ENCODE data around the gene CA4.

CA4 gene

DNA sequence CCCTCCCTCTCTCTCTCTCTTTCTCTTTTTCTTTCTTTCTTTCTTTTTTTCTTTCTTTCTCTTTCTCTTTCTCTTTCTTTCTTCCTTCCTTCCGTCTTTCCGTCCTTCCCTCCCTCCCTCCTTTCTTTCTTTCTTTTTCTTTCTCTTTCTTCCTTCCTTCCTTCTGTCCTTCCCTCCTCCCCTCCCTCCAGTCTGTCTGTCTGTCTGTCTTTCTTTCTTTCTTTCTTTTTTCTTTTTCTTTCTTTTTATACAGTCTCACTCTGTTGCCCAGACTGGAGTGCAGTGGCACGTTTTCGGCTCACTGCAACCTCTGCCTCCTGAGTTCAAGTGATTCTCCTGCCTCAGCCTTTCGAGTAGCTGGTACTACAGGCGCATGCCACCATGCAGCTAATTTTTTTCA, 14.4 kb downstream of the CA4 start:
- Histone ChIP-seq H3F3A (ENCODE audit: low read depth) (peaks cover 4% of the 10 kb centered on the region; the same call in 1 of the 2 replicates), H4K20me1 (ENCODE audit: insufficient read depth, low read length, poor library complexity, severe bottlenecking) (no peaks in the 10 kb centered on the region), H3K36me3 (ENCODE audit: insufficient read depth, low read length) (no peaks in the 10 kb centered on the region), H3K9me2 (replicated peaks; ENCODE audit: low read depth, low read length) (no peaks in the 10 kb centered on the region), H2AFZ (ENCODE audit: low read length) (no peak overlapping the region), H3K4me2 (ENCODE audit: low read depth, low read length, poor library complexity, severe bottlenecking) (no peak overlapping the region), H3K4me3 (ENCODE audit: low read length, poor library complexity, severe bottlenecking) (no peak overlapping the region), H3K4me1 (ENCODE audit: insufficient read depth, low read length, poor library complexity, severe bottlenecking) (peaks cover 31% of the 10 kb centered on the region), H3K79me2 (ENCODE audit: insufficient read depth, low read length) (no peaks in the 10 kb centered on the region), H3K9ac (ENCODE audit: low read depth, low read length, poor library complexity, severe bottlenecking) (no peak overlapping the region), H3K9me3 (ENCODE audit: insufficient read depth, low read depth, low read length) (no peaks in the 10 kb centered on the region), H3K27me3 (ENCODE audit: insufficient read depth, low read length, poor library complexity, severe bottlenecking) (no peaks in the 10 kb centered on the region)
- no peak for TF ChIP-seq EZH2phosphoT487 (IDR thresholded peaks at IDR 0.05; ENCODE audit: borderline replicate concordance)
- TF ChIP-seq, protein P1, sequence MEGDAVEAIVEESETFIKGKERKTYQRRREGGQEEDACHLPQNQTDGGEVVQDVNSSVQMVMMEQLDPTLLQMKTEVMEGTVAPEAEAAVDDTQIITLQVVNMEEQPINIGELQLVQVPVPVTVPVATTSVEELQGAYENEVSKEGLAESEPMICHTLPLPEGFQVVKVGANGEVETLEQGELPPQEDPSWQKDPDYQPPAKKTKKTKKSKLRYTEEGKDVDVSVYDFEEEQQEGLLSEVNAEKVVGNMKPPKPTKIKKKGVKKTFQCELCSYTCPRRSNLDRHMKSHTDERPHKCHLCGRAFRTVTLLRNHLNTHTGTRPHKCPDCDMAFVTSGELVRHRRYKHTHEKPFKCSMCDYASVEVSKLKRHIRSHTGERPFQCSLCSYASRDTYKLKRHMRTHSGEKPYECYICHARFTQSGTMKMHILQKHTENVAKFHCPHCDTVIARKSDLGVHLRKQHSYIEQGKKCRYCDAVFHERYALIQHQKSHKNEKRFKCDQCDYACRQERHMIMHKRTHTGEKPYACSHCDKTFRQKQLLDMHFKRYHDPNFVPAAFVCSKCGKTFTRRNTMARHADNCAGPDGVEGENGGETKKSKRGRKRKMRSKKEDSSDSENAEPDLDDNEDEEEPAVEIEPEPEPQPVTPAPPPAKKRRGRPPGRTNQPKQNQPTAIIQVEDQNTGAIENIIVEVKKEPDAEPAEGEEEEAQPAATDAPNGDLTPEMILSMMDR (conservative IDR thresholded peaks at IDR 0.05; ENCODE audit: low read length) = no peak

DNA sequence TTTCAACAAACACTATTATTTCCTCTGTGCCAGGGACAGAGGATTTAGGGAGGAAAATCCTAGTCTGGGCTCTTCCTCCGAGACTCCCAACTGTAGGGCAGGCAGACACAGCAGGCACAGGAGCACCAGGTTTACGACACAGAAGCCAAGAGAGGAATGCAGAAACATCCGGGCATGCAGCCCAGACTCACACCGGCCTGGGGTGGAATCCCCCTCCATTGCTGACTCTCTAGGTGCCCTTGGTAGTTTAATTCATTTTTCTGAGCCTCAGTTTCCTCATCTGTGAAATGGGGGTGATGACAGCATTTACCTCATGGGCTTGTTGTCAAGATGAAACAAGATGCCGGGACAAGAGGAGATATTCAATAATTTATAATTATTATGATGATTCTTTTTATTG, 14.9 kb downstream of the CA4 start:
- peaks cover 31% of the 10 kb centered on the region for H3K4me1 ChIP-seq (ENCODE audit: insufficient read depth, low read length, poor library complexity, severe bottlenecking)
- H3K79me2 ChIP-seq (ENCODE audit: insufficient read depth, low read length) = no peaks in the 10 kb centered on the region
- H3K27me3 ChIP-seq (ENCODE audit: insufficient read depth, low read length, poor library complexity, severe bottlenecking) = no peaks in the 10 kb centered on the region
- no peaks in the 10 kb centered on the region for H3K36me3 ChIP-seq (ENCODE audit: insufficient read depth, low read length)
- no peaks in the 10 kb centered on the region for H4K20me1 ChIP-seq (ENCODE audit: insufficient read depth, low read length, poor library complexity, severe bottlenecking)
- H3K4me2 ChIP-seq (ENCODE audit: low read depth, low read length, poor library complexity, severe bottlenecking) = no peak overlapping the region
- no peak overlapping the region for H3K9ac ChIP-seq (ENCODE audit: low read depth, low read length, poor library complexity, severe bottlenecking)
- H3K9me3 ChIP-seq (ENCODE audit: insufficient read depth, low read depth, low read length) = no peaks in the 10 kb centered on the region
- H3F3A ChIP-seq (ENCODE audit: low read depth) = peaks cover 4% of the 10 kb centered on the region; the same call in 1 of the 2 replicates
- TF ChIP-seq, protein P1 (conservative IDR thresholded peaks at IDR 0.05; ENCODE audit: low read length) = no peak
- TF ChIP-seq EZH2phosphoT487 (IDR thresholded peaks at IDR 0.05; ENCODE audit: borderline replicate concordance) = no peak
- no peaks in the 10 kb centered on the region for H3K9me2 ChIP-seq (replicated peaks; ENCODE audit: low read depth, low read length)
- H3K4me3 ChIP-seq (ENCODE audit: low read length, poor library complexity, severe bottlenecking) = no peak overlapping the region
- no peak overlapping the region for H2AFZ ChIP-seq (ENCODE audit: low read length)

DNA sequence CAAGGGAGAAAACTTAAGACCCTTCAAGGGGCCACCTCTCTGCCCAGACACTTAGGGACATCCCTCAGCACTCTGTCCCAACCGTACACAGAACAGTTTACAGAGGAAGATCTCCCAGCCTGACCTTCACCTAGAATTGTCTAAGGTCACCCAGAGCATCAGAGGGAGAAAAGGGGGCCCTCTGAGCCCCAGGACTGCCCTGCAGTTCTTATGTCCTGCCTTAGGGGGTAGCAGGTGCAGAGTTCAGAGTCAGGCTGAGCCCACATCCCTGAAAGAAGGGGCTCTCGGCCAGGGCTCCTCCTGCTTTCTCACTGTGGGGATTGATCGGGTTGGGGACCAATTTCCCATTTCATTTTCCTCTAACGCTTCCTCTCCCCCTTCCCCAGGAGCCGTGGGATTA, 15.4 kb downstream of the CA4 start:
- no peaks in the 10 kb centered on the region for H3K79me2 ChIP-seq (ENCODE audit: insufficient read depth, low read length)
- no peak overlapping the region for H2AFZ ChIP-seq (ENCODE audit: low read length)
- no peaks in the 10 kb centered on the region for H3K27me3 ChIP-seq (ENCODE audit: insufficient read depth, low read length, poor library complexity, severe bottlenecking)
- H3K4me2 ChIP-seq (ENCODE audit: low read depth, low read length, poor library complexity, severe bottlenecking) = no peak overlapping the region
- peaks cover 34% of the 10 kb centered on the region for H3K4me1 ChIP-seq (ENCODE audit: insufficient read depth, low read length, poor library complexity, severe bottlenecking)
- no peaks in the 10 kb centered on the region for H3K9me2 ChIP-seq (replicated peaks; ENCODE audit: low read depth, low read length)
- H3K36me3 ChIP-seq (ENCODE audit: insufficient read depth, low read length) = no peaks in the 10 kb centered on the region
- no peak overlapping the region for H3K9ac ChIP-seq (ENCODE audit: low read depth, low read length, poor library complexity, severe bottlenecking)
- no peaks in the 10 kb centered on the region for H3K9me3 ChIP-seq (ENCODE audit: insufficient read depth, low read depth, low read length)
- H4K20me1 ChIP-seq (ENCODE audit: insufficient read depth, low read length, poor library complexity, severe bottlenecking) = no peaks in the 10 kb centered on the region
- TF ChIP-seq, protein P1 (conservative IDR thresholded peaks at IDR 0.05; ENCODE audit: low read length) = 0 out of 2 replicates have a peak, but pooled peaks have one; percentile 22
- no peak for TF ChIP-seq EZH2phosphoT487 (IDR thresholded peaks at IDR 0.05; ENCODE audit: borderline replicate concordance)
- no peak overlapping the region for H3K4me3 ChIP-seq (ENCODE audit: low read length, poor library complexity, severe bottlenecking)
- peaks cover 4% of the 10 kb centered on the region; the same call in 1 of the 2 replicates for H3F3A ChIP-seq (ENCODE audit: low read depth)
